HCEC 1CT (cell line): ENCODE measurements around the gene MLX.
"Not testable (repeated sequence)": the region's sequence is repeated elsewhere in the genome, so short reads cannot be mapped to it uniquely, and the experiment has no call there.

ENCODE experiments used
- DNase-seq: peaks from one replicate; pipeline ENCODE4 v3.0.0-alpha.2; 2017

MLX gene

GRCh38 chr17:42581744-42582270, 14.9 kb downstream of the MLX start:
- no peak for DNase-seq

- DNase-seq = no peak
Observed at GRCh38 chr17:42584880-42585279, 18.0 kb downstream of the MLX start.

DNA sequence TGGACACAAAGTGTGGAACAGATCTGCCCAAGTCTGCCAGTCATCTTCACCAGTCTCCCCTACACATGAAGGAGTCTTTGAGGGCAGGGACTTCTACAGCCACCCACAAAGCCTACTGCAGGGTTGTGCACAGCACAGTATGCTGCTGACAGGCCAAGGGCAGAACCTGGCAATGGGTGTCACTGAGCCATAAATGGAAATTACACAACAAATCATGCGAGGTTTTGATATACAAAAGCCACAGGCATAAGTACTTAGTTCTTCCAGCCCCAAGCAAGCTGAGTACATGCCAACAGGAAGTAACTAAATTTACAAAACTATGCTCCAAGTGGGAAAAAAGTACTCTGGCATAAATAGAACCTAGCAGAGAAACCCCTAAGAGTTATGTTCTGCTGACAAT, 18.5 kb downstream of the MLX start:
- no peak for DNase-seq

DNA sequence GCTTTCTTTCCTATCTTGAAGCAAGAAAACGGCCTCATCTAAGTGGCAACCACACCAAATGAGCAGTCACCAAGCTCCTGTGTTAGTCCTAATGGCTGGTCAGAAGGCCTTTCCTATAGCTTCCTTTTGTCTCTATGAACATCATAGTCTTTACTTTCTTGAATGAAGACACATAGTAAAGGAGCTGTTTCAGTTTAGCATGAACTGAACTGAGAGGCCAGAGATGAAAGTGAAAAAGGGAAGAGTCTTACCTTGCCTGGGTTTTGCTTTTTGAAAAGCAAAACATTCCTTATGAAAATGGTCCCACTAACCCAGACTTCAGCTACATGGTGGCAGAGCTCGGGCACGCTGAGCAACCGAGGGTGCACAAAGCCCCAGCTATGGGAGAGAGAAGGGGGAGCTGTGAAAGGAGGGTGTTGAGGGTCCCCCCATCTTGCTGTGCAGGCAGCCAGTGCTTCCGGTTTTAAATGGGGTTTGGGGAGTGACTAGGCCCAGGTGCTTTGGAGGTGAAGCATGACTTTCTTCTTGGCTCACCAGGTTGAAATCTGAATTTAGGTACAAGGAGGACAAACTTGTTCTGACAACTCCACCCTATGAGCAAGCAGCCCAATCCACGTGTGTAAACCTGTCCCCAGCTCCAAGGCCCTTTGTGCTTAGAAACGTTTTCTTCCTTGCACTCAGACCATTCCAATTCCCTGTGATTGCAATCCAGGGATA, 19.8 kb downstream of the MLX start:
- DNase-seq = no peak

DNA sequence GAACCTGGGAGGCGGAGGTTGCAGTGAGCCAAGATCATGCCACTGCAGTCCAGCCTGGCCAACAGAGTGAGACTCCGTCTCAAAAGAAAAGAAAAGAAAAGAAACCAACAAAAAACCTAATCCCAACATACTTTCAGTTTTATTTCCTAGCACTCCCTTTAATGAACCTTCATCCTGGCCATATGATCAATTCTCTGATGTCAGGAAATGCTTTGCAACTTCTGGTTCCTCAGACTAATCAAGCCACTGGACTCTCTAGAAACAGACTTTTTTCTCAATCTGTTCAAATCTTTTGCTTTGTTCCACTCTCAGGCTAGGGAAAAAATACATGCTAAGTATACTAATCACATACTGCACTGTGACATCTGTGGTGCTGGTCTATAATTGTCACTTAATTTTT, 24.0 kb downstream of the MLX start:
- no peak for DNase-seq

DNA sequence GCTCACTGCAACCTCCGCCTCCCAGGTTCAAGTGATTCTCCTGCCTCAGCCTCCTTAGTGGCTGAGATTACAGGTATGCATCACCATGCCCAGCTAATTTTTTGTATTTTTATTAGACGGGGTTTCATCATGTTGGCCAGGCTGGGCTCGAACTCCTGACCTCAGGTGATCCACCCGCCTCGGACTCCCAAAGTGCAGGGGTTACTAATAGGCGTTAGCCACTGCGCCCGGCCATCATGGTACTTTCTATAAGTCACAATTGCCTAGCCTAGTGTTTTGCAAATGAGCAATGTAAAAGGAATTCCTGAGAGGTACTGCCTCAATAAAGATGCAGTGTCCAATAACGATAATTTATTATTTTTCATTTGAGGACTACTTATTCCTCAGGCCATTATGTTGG, 24.5 kb downstream of the MLX start:
- DNase-seq = no peak

DNA sequence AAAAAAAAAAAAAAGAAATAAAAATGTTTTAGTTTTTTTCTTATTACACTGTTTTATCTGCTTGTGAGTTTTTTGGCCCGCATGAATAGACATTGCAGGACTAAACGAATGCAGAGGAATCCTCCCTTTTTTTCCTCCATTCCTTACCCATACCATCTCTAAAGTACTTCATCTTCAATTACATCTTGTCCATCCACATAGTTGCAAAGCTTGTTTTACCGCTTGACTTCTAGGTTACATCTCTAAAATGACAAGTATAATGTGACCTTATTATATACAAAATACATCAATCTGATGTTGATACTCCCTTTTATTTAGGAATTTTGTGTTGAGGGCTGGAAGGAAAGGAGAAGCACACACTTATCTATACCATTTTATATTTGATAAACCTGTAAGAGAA, 29.5 kb downstream of the MLX start:
- no peak for DNase-seq

DNA sequence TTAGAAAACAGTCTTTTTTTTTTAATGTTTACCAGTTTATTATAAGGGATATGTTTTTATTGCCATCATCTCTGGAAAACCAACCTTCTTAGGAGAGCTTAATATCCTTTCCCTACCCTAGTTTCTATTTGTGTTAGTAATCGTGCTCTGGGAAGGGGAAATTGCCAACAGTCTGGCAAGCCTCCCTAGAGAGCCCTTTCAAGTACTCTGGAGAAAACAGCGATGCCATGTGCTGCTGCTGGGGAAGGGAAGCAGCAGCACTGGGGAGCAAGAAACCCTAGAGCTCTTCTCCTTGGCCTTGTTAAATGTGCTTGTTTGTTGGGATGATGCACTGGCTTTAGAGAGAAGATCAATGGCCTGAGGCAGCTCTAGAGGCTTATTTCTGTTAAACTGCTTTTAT, 32.0 kb downstream of the MLX start:
- DNase-seq = no peak

GRCh38 chr17:42603318-42603717, 36.4 kb downstream of the MLX start:
- no peak for DNase-seq

GRCh38 chr17:42607769-42608168, 40.9 kb downstream of the MLX start:
- DNase-seq = no peak

DNA sequence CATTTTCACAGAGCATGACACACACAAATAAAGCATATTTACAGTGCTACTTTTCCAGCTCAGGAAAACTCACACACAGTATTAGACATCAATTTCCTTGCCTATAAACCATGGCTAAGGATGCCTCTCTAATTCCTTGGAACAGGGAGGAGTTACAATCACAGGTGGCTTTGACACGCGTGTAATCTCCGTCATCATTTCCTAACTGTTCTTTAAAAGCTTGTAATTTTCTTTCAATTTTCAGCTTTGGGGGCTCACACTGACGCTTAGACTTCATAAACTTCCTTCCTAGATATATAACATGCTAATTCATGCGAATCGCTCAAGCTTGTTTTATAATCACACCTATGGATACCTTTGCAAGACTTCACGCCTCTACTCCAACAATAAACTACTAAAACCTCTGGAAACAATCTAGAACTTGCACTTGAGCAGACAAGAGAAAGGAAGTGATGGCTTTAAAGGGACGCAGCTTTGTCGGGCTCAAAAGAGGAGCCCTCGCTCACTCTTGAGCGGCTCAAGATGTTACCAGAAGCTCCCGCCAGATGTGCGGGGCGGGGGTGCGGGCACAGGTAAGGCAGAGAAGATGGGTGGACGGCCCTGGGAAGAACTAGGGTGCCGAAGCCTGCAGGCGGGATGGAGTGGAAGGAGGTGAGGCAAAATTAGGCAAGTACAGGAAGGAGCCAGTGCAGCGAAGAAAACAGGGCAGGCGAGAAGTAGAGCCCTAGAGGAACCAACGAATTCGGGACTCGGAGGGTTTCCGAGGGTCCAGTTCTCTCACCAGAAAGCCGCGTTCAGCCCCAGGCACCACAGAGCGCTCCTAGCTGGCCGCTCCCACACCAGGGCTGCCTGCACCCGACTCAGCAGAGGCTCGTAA, 41.6 kb downstream of the MLX start:
- no peak for DNase-seq

- DNase-seq = peak; percentile 99
Observed at GRCh38 chr17:42609182-42609813, 42.4 kb downstream of the MLX start, which contains the start of the genes RETREG3 and TUBG1. TSS of gene RETREG3 (minus strand) at chr17:42609374. CDS start at chr17:42609324, 50 bp downstream. TSS of gene TUBG1 (plus strand) at chr17:42609683. CDS start at chr17:42609738, 55 bp downstream.

DNA sequence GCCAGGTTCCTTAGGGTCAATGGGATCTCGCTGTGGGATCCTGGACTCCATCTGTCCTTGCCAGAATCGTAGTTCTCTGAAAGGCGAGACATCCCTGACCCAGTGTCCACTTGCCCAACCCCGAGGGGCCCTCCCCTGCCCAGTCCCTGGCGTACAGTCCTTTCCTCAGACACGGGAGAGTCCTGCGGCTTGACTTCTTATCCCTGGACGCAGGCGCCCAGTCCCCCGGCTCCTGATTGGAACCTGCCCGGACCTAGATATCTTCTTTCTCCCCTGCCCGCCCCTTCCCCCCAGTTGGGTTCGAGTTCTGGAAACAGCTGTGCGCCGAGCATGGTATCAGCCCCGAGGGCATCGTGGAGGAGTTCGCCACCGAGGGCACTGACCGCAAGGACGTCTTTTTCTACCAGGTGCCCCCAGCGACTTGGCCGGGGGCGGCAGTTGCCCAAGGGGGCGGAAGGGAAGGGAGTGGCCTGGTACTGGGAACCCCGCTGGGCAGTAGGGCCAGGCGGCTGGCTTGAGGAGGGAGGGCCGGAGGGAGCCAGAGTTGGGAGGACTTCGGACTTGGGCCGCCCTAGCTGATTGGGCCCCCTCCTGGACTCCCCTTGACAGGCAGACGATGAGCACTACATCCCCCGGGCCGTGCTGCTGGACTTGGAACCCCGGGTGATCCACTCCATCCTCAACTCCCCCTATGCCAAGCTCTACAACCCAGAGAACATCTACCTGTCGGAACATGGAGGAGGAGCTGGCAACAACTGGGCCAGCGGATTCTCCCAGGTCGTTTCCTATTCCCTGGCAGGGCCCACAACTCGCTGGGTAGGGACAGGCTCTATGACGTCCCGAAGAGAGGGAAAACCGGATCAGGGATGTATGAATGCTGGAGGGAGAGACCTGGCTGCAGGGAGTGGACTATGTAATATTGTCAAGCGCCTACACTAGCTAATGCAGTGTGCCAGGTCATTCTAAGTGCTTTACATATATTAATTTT, 43.2 kb downstream of the MLX start:
- not testable (repeated sequence) for DNase-seq

GRCh38 chr17:42612013-42612412, 45.1 kb downstream of the MLX start:
- no peak for DNase-seq

GRCh38 chr17:42613699-42614295, 46.9 kb downstream of the MLX start:
- DNase-seq = no peak

GRCh38 chr17:42617956-42618431, 51.1 kb downstream of the MLX start:
- DNase-seq = no peak

DNA sequence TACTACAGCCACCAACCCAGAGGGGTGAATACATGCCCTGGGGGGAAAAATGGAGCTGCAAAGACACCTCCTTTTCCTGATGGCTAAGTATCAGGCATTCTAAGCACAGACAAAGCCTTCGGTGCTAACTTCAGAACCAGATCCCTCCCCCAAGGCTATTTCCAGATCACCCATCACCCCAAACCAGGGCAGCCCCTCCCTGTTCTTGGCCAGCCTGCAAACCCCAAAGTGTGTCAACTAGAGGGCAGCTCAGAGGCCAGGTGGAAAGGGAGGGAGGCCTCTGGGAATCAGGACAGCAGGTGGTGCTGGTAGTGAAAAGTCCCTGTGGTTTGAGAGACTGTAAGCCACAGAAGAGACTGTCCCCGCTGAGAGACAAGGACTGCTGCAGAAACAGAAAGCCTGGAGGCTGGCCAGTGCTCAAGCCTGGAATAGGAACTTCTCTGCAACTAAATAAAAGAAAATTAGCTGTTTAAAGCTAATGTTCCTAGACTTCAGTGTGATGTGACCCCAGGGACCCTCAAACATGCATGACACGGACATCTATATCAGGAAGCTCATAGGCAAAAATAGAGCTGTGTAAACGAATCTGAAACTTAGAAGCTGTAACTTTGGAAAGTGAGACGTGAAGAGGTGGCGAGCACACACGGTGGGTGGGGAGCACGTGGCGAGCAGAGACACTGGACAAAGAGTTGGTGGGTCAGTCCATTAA, 51.7 kb downstream of the MLX start:
- DNase-seq = peak; percentile 4

- DNase-seq = not testable (repeated sequence)
Observed at GRCh38 chr17:42621987-42622386, 55.1 kb downstream of the MLX start.
